GM12801 (cell line): ENCODE data around the gene GSTM4.

Experiments
- CTCF ChIP-seq: IDR thresholded peaks from one replicate; pipeline ENCODE4 v1.5.1; 2011; ENCODE audit warnings: control low read depth; ENCODE audit not compliant: insufficient read length; ENCODE audit errors: extremely low read depth

The GSTM4 gene

GRCh38 chr1:109630898-109631512 is 24.9 kb upstream of the GSTM4 start:
- no peak for TF ChIP-seq CTCF

- no peak for TF ChIP-seq CTCF
These were observed 24.1 kb upstream of the GSTM4 start for GRCh38 chr1:109631513-109632505.

GRCh38 chr1:109632671-109633346 is 23.1 kb upstream of the GSTM4 start:
- TF ChIP-seq CTCF = no peak

GRCh38 chr1:109634292-109634691 is 21.6 kb upstream of the GSTM4 start:
- TF ChIP-seq CTCF = no peak

GRCh38 chr1:109634771-109635750 is 20.8 kb upstream of the GSTM4 start:
- TF ChIP-seq CTCF = no peak

- no peak for TF ChIP-seq CTCF
These were observed 20.1 kb upstream of the GSTM4 start for GRCh38 chr1:109635862-109636200.
